ENCODE data around the gene BACE1. TPM values are rescaled to one million over a fixed set of nuclear protein-coding genes. Genes with fewer than 3 reads are reported as not detected.

The BACE1 gene
- total and polyA plus RNA-seq, 2 experiments from 2014 or later: 2.4 to 7.2 TPM

DNA sequence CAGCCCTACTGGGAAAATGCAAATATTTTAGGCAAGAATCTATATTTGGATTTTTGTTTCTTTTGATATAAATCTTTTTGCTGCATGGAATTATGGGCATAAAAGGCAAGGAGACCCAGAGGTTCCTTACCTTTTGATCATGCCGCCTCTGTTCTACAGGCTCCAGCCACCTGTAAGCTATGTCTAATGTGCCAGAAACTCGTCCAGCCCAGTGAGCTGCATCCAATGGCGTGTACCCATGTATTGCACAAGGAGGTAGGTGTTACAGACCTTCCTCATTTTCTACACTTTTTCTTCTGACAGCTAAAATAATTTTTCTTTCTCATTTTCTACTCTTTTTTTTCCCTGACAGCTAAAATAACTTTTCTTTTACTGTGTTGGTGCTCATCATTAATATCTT, 33.1 kb downstream of the BACE1 start (continued):
- TF ChIP-seq ZNF331 (CRISPR knock-in tag; IDR thresholded peaks at IDR 0.05; ENCODE audit: low read depth) (no peak), EZH2phosphoT487 (IDR thresholded peaks at IDR 0.05; ENCODE audit: unreplicated experiment) (no peak), NANOG (IDR thresholded peaks at IDR 0.05; ENCODE audit: borderline replicate concordance) (no peak)

DNA sequence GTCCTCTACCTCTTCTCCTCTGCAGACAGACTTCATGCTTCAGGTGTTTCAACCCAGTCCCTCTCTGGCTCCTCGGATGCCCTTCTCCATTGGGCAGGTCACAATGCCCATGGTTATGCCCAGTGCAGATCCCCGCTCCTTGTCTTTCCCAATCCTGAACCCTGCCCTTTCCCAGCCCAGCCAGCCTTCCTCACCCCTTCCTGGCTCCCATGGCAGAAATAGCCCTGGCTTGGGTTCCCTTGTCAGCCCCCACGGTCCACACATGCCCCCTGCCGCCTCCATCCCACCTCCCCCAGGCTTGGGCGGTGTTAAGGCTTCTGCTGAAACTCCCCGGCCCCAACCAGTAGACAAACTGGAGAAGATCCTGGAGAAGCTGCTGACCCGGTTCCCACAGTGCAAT, 34.2 kb downstream of the BACE1 start:
- H4K20me1 ChIP-seq (replicated peaks; ENCODE audit: insufficient read depth): 0 out of 2 replicates have a peak, but pooled peaks cover 3% of the 10 kb centered on the region
- Mint-ChIP-seq H3K27ac (no peak overlapping the region), H3K4me1 (no peaks in the 10 kb centered on the region), H3K9me3 (no peaks in the 10 kb centered on the region), H3K4me3 (no peak overlapping the region), H3K36me3 (ENCODE audit: low read depth) (peaks cover 40% of the 10 kb centered on the region), H3K27me3 (ENCODE audit: insufficient read depth, low read depth, poor library complexity) (no peaks in the 10 kb centered on the region)
- no peak for DNase-seq (ENCODE audit: low spot score)
- ATAC-seq: no peak
- H3K79me2 ChIP-seq (replicated peaks; ENCODE audit: insufficient read depth): no peaks in the 10 kb centered on the region
- no peak overlapping the region for H2AFZ ChIP-seq
- H3K4me1 ChIP-seq (ENCODE audit: insufficient read depth): no peaks in the 10 kb centered on the region
- H3K4me2 ChIP-seq: no peak overlapping the region
- H3K27ac ChIP-seq (ENCODE audit: low read depth): no peak overlapping the region
- H3K4me3 ChIP-seq: no peak overlapping the region
- H3K27me3 ChIP-seq (ENCODE audit: insufficient read depth): no peaks in the 10 kb centered on the region
- H3F3A ChIP-seq (replicated peaks; ENCODE audit: low read depth): no peaks in the 10 kb centered on the region
- peaks cover 14% of the 10 kb centered on the region; the same call in 1 of the 2 replicates for H3K36me3 ChIP-seq (ENCODE audit: insufficient read depth)
- TF ChIP-seq ZNF331 (CRISPR knock-in tag; IDR thresholded peaks at IDR 0.05; ENCODE audit: low read depth): no peak
- no peak for TF ChIP-seq EZH2 (IDR thresholded peaks at IDR 0.05; ENCODE audit: low read depth, unreplicated experiment)
- TF ChIP-seq, protein P1, sequence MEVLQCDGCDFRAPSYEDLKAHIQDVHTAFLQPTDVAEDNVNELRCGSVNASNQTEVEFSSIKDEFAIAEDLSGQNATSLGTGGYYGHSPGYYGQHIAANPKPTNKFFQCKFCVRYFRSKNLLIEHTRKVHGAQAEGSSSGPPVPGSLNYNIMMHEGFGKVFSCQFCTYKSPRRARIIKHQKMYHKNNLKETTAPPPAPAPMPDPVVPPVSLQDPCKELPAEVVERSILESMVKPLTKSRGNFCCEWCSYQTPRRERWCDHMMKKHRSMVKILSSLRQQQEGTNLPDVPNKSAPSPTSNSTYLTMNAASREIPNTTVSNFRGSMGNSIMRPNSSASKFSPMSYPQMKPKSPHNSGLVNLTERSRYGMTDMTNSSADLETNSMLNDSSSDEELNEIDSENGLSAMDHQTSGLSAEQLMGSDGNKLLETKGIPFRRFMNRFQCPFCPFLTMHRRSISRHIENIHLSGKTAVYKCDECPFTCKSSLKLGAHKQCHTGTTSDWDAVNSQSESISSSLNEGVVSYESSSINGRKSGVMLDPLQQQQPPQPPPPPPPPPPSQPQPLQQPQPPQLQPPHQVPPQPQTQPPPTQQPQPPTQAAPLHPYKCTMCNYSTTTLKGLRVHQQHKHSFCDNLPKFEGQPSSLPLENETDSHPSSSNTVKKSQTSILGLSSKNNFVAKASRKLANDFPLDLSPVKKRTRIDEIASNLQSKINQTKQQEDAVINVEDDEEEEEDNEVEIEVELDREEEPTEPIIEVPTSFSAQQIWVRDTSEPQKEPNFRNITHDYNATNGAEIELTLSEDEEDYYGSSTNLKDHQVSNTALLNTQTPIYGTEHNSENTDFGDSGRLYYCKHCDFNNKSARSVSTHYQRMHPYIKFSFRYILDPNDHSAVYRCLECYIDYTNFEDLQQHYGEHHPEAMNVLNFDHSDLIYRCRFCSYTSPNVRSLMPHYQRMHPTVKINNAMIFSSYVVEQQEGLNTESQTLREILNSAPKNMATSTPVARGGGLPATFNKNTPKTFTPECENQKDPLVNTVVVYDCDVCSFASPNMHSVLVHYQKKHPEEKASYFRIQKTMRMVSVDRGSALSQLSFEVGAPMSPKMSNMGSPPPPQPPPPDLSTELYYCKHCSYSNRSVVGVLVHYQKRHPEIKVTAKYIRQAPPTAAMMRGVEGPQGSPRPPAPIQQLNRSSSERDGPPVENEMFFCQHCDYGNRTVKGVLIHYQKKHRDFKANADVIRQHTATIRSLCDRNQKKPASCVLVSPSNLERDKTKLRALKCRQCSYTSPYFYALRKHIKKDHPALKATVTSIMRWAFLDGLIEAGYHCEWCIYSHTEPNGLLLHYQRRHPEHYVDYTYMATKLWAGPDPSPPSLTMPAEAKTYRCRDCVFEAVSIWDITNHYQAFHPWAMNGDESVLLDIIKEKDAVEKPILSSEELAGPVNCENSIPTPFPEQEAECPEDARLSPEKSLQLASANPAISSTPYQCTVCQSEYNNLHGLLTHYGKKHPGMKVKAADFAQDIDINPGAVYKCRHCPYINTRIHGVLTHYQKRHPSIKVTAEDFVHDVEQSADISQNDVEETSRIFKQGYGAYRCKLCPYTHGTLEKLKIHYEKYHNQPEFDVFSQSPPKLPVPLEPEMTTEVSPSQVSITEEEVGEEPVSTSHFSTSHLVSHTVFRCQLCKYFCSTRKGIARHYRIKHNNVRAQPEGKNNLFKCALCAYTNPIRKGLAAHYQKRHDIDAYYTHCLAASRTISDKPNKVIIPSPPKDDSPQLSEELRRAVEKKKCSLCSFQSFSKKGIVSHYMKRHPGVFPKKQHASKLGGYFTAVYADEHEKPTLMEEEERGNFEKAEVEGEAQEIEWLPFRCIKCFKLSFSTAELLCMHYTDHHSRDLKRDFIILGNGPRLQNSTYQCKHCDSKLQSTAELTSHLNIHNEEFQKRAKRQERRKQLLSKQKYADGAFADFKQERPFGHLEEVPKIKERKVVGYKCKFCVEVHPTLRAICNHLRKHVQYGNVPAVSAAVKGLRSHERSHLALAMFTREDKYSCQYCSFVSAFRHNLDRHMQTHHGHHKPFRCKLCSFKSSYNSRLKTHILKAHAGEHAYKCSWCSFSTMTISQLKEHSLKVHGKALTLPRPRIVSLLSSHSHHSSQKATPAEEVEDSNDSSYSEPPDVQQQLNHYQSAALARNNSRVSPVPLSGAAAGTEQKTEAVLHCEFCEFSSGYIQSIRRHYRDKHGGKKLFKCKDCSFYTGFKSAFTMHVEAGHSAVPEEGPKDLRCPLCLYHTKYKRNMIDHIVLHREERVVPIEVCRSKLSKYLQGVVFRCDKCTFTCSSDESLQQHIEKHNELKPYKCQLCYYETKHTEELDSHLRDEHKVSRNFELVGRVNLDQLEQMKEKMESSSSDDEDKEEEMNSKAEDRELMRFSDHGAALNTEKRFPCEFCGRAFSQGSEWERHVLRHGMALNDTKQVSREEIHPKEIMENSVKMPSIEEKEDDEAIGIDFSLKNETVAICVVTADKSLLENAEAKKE (CRISPR knock-in tag; IDR thresholded peaks at IDR 0.05): no peak
- TF ChIP-seq CREB1 (CRISPR knock-in tag; IDR thresholded peaks at IDR 0.05; ENCODE audit: low read depth): no peak
- TF ChIP-seq JUNB (IDR thresholded peaks at IDR 0.05; ENCODE audit: unreplicated experiment): no peak
- TF ChIP-seq, protein P2, sequence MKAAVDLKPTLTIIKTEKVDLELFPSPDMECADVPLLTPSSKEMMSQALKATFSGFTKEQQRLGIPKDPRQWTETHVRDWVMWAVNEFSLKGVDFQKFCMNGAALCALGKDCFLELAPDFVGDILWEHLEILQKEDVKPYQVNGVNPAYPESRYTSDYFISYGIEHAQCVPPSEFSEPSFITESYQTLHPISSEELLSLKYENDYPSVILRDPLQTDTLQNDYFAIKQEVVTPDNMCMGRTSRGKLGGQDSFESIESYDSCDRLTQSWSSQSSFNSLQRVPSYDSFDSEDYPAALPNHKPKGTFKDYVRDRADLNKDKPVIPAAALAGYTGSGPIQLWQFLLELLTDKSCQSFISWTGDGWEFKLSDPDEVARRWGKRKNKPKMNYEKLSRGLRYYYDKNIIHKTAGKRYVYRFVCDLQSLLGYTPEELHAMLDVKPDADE (IDR thresholded peaks at IDR 0.05): no peak
- no peaks in the 10 kb centered on the region for H3K9me2 ChIP-seq (ENCODE audit: insufficient read depth)

All from GM23338 (cell line).